Measurements from ENCODE around the gene SLC23A2.
A peak's percentile ranks its signal among the peaks of the same experiment; 100 is the strongest.

SLC23A2 gene

DNA sequence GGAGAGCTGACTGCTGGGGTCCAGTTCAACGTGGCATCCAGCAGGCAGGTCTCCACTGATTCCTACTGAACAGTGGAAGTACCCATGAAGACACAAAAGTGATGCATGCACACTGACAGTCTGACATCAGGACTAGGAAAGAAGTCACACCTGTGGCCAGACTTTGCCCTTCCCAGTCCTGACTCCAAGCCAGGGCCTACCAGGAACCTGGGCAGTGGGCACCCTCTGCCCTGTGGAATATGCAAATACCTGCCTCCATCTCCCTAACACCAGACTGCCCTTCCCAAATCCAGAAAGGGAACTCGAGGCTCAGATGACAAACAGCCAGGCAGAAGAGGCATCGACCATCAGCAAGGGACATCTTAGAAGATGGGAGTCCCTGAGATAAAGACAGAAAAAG is 50.9 kb downstream of the SLC23A2 start:
- in situ Hi-C loops (cut with HindIII; ENCODE audit: low sequenced_read_pairs): no loop called here
- DNase-seq (ENCODE audit: low read depth, low spot score): no peak
- TF ChIP-seq CTCF (IDR thresholded peaks at IDR 0.05; ENCODE audit: low read depth, low read length): no peak
- no peak overlapping the region for H3K4me3 ChIP-seq (ENCODE audit: low read depth, low read length)

- in situ Hi-C loops (cut with HindIII; ENCODE audit: low sequenced_read_pairs): no loop called here
- no peak overlapping the region for H3K4me3 ChIP-seq (ENCODE audit: low read depth, low read length)
- TF ChIP-seq CTCF (IDR thresholded peaks at IDR 0.05; ENCODE audit: low read depth, low read length): peak; percentile 63
- peak; percentile 45 for DNase-seq (ENCODE audit: low read depth, low spot score)
These were observed 51.5 kb downstream of the SLC23A2 start for GRCh38 chr20:4949833-4950178.

GRCh38 chr20:4947817-4948559 is 53.3 kb downstream of the SLC23A2 start:
- no peak overlapping the region for H3K4me3 ChIP-seq (ENCODE audit: low read depth, low read length)
- no peak for TF ChIP-seq CTCF (IDR thresholded peaks at IDR 0.05; ENCODE audit: low read depth, low read length)
- in situ Hi-C loops (cut with HindIII; ENCODE audit: low sequenced_read_pairs): no loop called here
- no peak for DNase-seq (ENCODE audit: low read depth, low spot score)

DNA sequence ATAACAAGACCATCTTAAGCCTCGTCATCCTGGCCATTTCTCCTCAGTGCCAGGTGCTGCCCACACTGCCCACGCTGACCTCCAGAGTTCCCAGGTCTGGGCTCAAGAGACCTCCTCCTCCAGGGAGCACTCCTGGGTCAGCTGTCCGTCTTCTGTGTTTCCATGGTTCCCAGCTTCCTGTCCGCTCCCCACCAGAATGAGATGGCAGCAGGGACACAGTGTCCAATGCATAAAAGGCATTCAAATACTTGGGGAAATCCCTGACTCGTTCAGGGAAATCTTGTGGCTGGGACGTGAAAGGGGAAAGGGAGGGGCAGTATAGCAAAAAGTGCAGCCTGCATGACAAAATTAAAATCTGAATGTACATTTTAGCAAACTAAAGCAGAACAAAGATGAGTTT is 54.3 kb downstream of the SLC23A2 start:
- DNase-seq (ENCODE audit: low read depth, low spot score): no peak
- no peak overlapping the region for H3K4me3 ChIP-seq (ENCODE audit: low read depth, low read length)
- in situ Hi-C loops (cut with HindIII; ENCODE audit: low sequenced_read_pairs): no loop called here
- no peak for TF ChIP-seq CTCF (IDR thresholded peaks at IDR 0.05; ENCODE audit: low read depth, low read length)

DNA sequence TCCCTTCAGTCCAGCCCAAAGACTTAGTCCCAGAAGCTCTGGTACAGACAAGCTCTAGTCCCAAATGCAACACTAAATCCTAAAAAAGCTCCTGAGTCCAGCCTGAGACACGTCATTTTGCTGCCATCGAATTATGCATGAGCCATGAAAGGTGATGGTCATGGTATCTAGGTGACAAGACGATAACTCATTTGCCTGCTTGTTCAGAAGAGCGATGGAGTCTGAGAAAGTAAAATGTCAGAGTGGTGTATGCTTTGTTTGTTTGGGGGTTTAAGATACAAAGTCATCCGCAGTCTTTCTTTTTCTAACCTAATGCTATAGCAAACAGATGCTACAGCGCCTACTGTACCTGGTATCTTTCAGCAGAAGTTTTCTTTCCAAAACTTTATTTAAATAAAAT is 54.7 kb downstream of the SLC23A2 start:
- in situ Hi-C loops (cut with HindIII; ENCODE audit: low sequenced_read_pairs): no loop called here
- no peak for TF ChIP-seq CTCF (IDR thresholded peaks at IDR 0.05; ENCODE audit: low read depth, low read length)
- DNase-seq (ENCODE audit: low read depth, low spot score): no peak
- H3K4me3 ChIP-seq (ENCODE audit: low read depth, low read length): no peak overlapping the region

DNA sequence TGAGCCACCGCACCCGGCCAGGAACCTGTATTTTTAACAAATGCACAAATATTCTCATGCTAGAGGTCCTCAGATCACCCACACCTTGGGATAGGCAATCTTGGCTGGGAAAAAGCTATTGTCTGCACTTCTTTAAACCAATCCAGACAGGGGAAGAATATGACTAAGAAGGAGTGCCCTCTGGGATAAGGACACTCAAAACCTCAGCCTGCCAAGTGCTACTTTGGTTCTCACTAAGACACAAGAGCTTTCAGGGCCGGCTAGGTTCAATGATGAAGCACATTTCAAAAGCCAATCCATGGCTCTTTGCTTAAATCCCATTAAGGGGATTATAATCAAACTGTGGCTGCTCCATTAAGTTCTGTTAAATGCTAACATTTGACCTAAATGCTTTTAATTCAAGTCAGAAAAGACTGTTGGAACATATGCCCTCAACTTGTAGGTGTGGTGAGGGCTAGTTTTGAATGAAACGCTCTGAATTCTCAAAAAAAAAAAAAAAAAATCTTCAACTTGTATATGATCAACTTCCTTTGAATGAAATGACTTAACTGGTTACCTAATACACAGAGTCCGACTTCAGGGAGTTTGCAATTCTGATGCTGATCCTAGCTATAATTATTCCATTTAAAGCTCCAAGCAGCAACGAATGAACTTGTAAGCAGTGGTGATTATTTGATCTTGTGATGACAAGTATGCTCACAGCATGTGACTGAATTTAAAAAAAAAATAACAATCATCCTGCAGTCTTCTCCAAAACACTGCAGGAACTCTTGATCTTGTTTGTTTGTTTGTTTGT is 56.6 kb downstream of the SLC23A2 start:
- H3K4me3 ChIP-seq (ENCODE audit: low read depth, low read length): no peak overlapping the region
- in situ Hi-C loops (cut with HindIII; ENCODE audit: low sequenced_read_pairs): no loop called here
- DNase-seq (ENCODE audit: low read depth, low spot score): no peak
- no peak for TF ChIP-seq CTCF (IDR thresholded peaks at IDR 0.05; ENCODE audit: low read depth, low read length)

Measured in astrocyte of the spinal cord (primary cell).